Stimulated activated naive CD8-positive, alpha-beta T cell treated with anti-CD3 and anti-CD28 coated beads, Interleukin-15, Interleukin-2, amounts not matched to agents 100 ng/mL and 50 ng/mL, for 24 hours (primary cell): ENCODE results near the gene EPB41L2.

Source experiments
- H3K27ac Mint-ChIP-seq: one replicate; pipeline ENCODE4 v1.8.0; 2021; ENCODE audit warnings: mild to moderate bottlenecking, mixed read lengths
- H3K27me3 Mint-ChIP-seq: one replicate; pipeline ENCODE4 v1.8.0; 2021; ENCODE audit warnings: mixed read lengths
- H3K36me3 Mint-ChIP-seq: one replicate; pipeline ENCODE4 v1.8.0; 2021; ENCODE audit warnings: low read depth, mixed read lengths
- H3K4me1 Mint-ChIP-seq: one replicate; pipeline ENCODE4 v1.8.0; 2021; ENCODE audit warnings: low read depth, mixed read lengths
- H3K4me3 Mint-ChIP-seq: one replicate; pipeline ENCODE4 v1.8.0; 2021; ENCODE audit warnings: mild to moderate bottlenecking, mixed read lengths
- H3K9me3 Mint-ChIP-seq: one replicate; pipeline ENCODE4 v1.8.0; 2021; ENCODE audit warnings: mixed read lengths

The EPB41L2 gene

DNA sequence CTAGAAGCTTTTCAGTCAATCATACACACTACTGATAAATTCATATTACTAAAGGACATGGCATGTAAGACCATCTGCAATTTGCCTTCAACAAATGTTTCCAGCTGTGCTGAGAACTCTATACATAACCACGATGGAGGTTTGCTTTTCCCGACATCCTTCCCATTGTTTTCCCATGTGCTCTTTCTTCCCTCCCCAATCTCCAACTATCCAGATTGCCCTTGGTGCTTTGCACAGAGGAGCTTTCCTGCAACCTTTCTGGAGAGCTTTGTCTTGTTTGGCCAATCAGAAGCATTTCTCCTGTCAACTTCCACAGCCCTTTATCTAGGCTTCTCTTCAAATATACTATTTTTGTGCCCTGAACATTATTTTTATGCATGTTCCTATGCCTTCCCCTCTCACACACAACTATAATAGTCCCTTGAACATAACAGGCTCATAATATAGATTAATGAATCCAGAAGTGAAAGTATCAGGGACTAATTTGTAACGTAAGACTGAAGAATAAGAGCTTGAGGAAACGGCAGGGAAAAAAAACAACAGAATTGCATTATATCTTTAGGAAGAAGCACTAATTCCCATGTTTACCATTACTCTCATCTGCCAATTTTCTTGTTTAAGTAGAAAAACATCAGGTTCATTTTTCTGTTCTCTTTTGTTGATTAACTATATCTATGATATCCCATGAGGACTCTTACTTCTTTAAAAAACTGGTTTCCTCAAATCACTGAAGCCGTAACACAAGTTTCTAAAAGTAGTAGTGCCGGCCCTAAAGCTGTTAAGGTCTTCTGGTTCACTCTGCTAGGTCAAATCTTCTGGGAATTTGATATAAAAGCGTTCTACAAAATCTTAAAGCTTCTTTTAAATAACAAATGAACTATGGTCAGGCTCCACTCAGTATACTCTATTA lies 215.8 kb downstream of the EPB41L2 start:
- H3K4me1 Mint-ChIP-seq = peaks cover 6% of the 10 kb centered on the region
- H3K36me3 Mint-ChIP-seq = no peaks in the 10 kb centered on the region
- H3K9me3 Mint-ChIP-seq = no peaks in the 10 kb centered on the region
- no peak overlapping the region for H3K4me3 Mint-ChIP-seq
- H3K27ac Mint-ChIP-seq = no peak overlapping the region
- H3K27me3 Mint-ChIP-seq = no peaks in the 10 kb centered on the region

DNA sequence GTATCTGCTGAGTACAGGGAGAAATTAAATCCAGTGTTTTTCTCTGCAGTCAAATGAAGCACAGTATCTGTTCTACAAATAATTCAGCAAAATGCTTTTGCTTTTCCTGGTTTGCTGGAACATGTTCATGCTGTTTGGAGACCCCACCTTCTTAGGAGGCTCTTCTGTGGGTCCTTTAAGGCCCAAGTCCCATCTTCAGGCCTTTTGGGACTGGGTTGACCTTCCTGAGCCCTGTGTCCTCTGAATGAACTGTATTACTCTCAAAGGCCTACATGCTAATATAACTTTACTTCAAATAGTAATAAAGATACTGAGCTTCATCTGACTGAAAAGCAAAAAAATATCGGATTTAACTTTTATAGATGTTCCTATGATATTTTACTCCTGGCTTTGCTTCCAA lies 216.5 kb downstream of the EPB41L2 start:
- H3K4me3 Mint-ChIP-seq = no peak overlapping the region
- peaks cover 6% of the 10 kb centered on the region for H3K4me1 Mint-ChIP-seq
- H3K27ac Mint-ChIP-seq = no peak overlapping the region
- no peaks in the 10 kb centered on the region for H3K27me3 Mint-ChIP-seq
- H3K36me3 Mint-ChIP-seq = no peaks in the 10 kb centered on the region
- H3K9me3 Mint-ChIP-seq = no peaks in the 10 kb centered on the region

- no peaks in the 10 kb centered on the region for H3K27me3 Mint-ChIP-seq
Observed at GRCh38 chr6:130843575-130844320, 219.3 kb downstream of the EPB41L2 start.

GRCh38 chr6:130841128-130841728 lies 221.8 kb downstream of the EPB41L2 start:
- Mint-ChIP-seq H3K27ac (peak overlapping the region; percentile 2), H3K36me3 (peaks cover 5% of the 10 kb centered on the region), H3K27me3 (no peaks in the 10 kb centered on the region), H3K4me1 (no peaks in the 10 kb centered on the region), H3K9me3 (no peaks in the 10 kb centered on the region), H3K4me3 (no peak overlapping the region)

More at GRCh38 chr6:130843575-130844320, 219.3 kb downstream of the EPB41L2 start:
- H3K4me1 Mint-ChIP-seq = peaks cover 3% of the 10 kb centered on the region
- H3K36me3 Mint-ChIP-seq = peaks cover 5% of the 10 kb centered on the region
- no peak overlapping the region for H3K27ac Mint-ChIP-seq
- no peak overlapping the region for H3K4me3 Mint-ChIP-seq
- H3K9me3 Mint-ChIP-seq = no peaks in the 10 kb centered on the region

- H3K27ac Mint-ChIP-seq = no peak overlapping the region
- H3K36me3 Mint-ChIP-seq = peaks cover 5% of the 10 kb centered on the region
- no peaks in the 10 kb centered on the region for H3K4me1 Mint-ChIP-seq
Observed at GRCh38 chr6:130840050-130840449, 223.0 kb downstream of the EPB41L2 start.

GRCh38 chr6:130839379-130839778 lies 223.7 kb downstream of the EPB41L2 start:
- Mint-ChIP-seq H3K9me3 (no peaks in the 10 kb centered on the region), H3K36me3 (peaks cover 5% of the 10 kb centered on the region), H3K27ac (no peak overlapping the region), H3K4me1 (no peaks in the 10 kb centered on the region), H3K4me3 (no peak overlapping the region), H3K27me3 (no peaks in the 10 kb centered on the region)

More at GRCh38 chr6:130840050-130840449, 223.0 kb downstream of the EPB41L2 start:
- Mint-ChIP-seq H3K27me3 (no peaks in the 10 kb centered on the region), H3K4me3 (no peak overlapping the region), H3K9me3 (no peaks in the 10 kb centered on the region)

DNA sequence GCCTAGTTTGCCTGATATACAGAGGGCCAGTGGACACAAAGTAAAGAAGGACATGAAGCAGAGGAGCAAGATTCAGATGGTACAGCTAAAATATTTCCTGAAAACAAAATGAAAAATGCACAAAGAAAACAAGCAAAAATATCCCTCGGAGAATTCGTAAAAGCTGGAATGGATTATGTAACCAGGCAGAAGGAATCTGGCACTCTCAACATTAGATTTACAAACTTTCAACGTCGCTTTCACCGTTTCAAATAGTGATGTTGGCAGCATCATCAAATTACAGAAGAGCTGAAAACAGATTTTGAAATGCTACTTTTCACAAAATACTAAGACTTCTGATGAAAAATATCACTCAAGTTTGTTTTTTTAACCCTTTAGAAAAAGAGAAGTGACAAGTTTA lies 224.1 kb downstream of the EPB41L2 start:
- Mint-ChIP-seq H3K27ac (no peak overlapping the region), H3K4me1 (no peaks in the 10 kb centered on the region), H3K27me3 (no peaks in the 10 kb centered on the region), H3K9me3 (no peaks in the 10 kb centered on the region), H3K4me3 (no peak overlapping the region), H3K36me3 (peaks cover 5% of the 10 kb centered on the region)

GRCh38 chr6:130838250-130838860 lies 224.7 kb downstream of the EPB41L2 start:
- Mint-ChIP-seq H3K27ac (no peak overlapping the region), H3K36me3 (peaks cover 5% of the 10 kb centered on the region)

GRCh38 chr6:130837067-130837466 lies 226.0 kb downstream of the EPB41L2 start:
- Mint-ChIP-seq H3K36me3 (peaks cover 5% of the 10 kb centered on the region), H3K9me3 (no peaks in the 10 kb centered on the region), H3K27me3 (no peaks in the 10 kb centered on the region), H3K4me3 (no peak overlapping the region), H3K4me1 (no peaks in the 10 kb centered on the region), H3K27ac (no peak overlapping the region)

More at GRCh38 chr6:130838250-130838860, 224.7 kb downstream of the EPB41L2 start:
- no peaks in the 10 kb centered on the region for H3K27me3 Mint-ChIP-seq
- H3K4me1 Mint-ChIP-seq = no peaks in the 10 kb centered on the region
- no peak overlapping the region for H3K4me3 Mint-ChIP-seq
- H3K9me3 Mint-ChIP-seq = no peaks in the 10 kb centered on the region

GRCh38 chr6:130836055-130836640 lies 226.9 kb downstream of the EPB41L2 start:
- H3K27me3 Mint-ChIP-seq = no peaks in the 10 kb centered on the region
- no peaks in the 10 kb centered on the region for H3K9me3 Mint-ChIP-seq
- H3K4me3 Mint-ChIP-seq = no peak overlapping the region
- no peaks in the 10 kb centered on the region for H3K4me1 Mint-ChIP-seq
- H3K27ac Mint-ChIP-seq = no peak overlapping the region
- H3K36me3 Mint-ChIP-seq = peaks cover 5% of the 10 kb centered on the region

- Mint-ChIP-seq H3K4me1 (no peaks in the 10 kb centered on the region), H3K27me3 (no peaks in the 10 kb centered on the region), H3K4me3 (no peak overlapping the region), H3K27ac (no peak overlapping the region), H3K36me3 (no peaks in the 10 kb centered on the region), H3K9me3 (no peaks in the 10 kb centered on the region)
Observed at GRCh38 chr6:130834482-130835251, 228.4 kb downstream of the EPB41L2 start.

GRCh38 chr6:130833569-130833968 lies 229.5 kb downstream of the EPB41L2 start:
- H3K4me3 Mint-ChIP-seq = no peak overlapping the region
- no peaks in the 10 kb centered on the region for H3K4me1 Mint-ChIP-seq
- no peaks in the 10 kb centered on the region for H3K27me3 Mint-ChIP-seq
- no peak overlapping the region for H3K27ac Mint-ChIP-seq
- H3K9me3 Mint-ChIP-seq = no peaks in the 10 kb centered on the region
- no peaks in the 10 kb centered on the region for H3K36me3 Mint-ChIP-seq

GRCh38 chr6:130831607-130832006 lies 231.4 kb downstream of the EPB41L2 start:
- Mint-ChIP-seq H3K4me1 (no peaks in the 10 kb centered on the region), H3K4me3 (no peak overlapping the region), H3K27me3 (no peaks in the 10 kb centered on the region), H3K36me3 (no peaks in the 10 kb centered on the region), H3K9me3 (no peaks in the 10 kb centered on the region), H3K27ac (no peak overlapping the region)
